Measurements from ENCODE around the gene PTGES2. TPM values are rescaled to one million over a fixed set of nuclear protein-coding genes. Genes with fewer than 3 reads are reported as not detected.

PTGES2 gene
- total and polyA plus RNA-seq, 2 experiments from 2014 or later = 59.7 to 124 TPM

DNA sequence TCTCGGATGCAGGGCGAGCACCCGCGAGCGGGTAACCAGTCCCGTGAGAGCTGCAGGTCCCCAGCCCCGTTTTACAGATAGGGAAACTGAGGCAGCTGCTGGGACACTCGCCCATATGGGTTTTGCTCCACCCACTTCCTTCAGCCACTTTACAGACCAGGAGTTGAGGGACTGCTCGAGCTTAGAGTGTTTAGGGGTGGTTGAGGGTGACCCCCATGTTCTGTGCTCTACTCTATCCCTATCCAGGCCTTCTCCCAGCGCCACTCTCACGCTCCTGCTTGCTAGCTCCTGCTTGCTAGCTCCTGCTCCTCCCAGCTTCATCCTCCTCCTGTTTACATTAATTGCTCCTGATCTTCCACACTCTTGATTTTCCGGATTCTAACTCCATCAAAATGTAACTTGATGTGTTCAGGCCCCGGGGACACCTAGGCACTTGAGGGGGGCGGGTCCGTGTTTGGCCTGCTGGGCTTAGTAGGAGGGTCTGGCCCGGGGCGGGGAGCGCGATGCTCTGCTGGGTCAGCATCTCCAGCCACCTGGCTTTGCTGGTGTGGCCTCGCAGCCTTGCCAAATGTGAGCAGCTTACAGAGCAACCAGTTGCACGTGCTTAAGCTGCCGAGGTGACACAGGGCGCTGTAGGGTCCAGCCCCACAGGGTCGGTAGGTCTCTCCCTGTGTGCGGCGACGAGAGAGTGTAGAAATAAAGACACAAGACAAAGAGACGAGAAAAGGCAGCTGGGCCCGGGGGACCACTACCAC, 1.5 kb upstream of the PTGES2 start:
- H3K9me3 Mint-ChIP-seq = peaks cover 15% of the 10 kb centered on the region
- H3K27ac ChIP-seq (ENCODE audit: low read depth) = no peak overlapping the region
- no peak for ATAC-seq
- H3K9me2 ChIP-seq (ENCODE audit: insufficient read depth) = no peaks in the 10 kb centered on the region
- H3K27ac Mint-ChIP-seq = no peak overlapping the region
- H3K4me3 Mint-ChIP-seq = peak overlapping the region; percentile 98
- H3K27me3 ChIP-seq (ENCODE audit: insufficient read depth) = no peaks in the 10 kb centered on the region
- DNase-seq (ENCODE audit: low spot score) = no peak
- peaks cover 25% of the 10 kb centered on the region for H3K79me2 ChIP-seq (replicated peaks; ENCODE audit: insufficient read depth)
- peaks cover 24% of the 10 kb centered on the region for H3K27me3 Mint-ChIP-seq (ENCODE audit: insufficient read depth, low read depth, poor library complexity)
- peak overlapping the region; percentile 94 for H3K4me3 ChIP-seq
- H4K20me1 ChIP-seq (replicated peaks; ENCODE audit: insufficient read depth) = peaks cover 4% of the 10 kb centered on the region
- peaks cover 17% of the 10 kb centered on the region for H3K4me1 Mint-ChIP-seq
- H3K4me1 ChIP-seq (ENCODE audit: insufficient read depth) = peaks cover 12% of the 10 kb centered on the region; the same call in 1 of the 2 replicates
- H3F3A ChIP-seq (replicated peaks; ENCODE audit: low read depth) = peaks cover 5% of the 10 kb centered on the region; the same call in 1 of the 2 replicates
- H3K36me3 Mint-ChIP-seq (ENCODE audit: low read depth) = peaks cover 25% of the 10 kb centered on the region
- H2AFZ ChIP-seq = peak overlapping the region; percentile 97
- peak overlapping the region; percentile 98 for H3K4me2 ChIP-seq
- TF ChIP-seq, protein P1, sequence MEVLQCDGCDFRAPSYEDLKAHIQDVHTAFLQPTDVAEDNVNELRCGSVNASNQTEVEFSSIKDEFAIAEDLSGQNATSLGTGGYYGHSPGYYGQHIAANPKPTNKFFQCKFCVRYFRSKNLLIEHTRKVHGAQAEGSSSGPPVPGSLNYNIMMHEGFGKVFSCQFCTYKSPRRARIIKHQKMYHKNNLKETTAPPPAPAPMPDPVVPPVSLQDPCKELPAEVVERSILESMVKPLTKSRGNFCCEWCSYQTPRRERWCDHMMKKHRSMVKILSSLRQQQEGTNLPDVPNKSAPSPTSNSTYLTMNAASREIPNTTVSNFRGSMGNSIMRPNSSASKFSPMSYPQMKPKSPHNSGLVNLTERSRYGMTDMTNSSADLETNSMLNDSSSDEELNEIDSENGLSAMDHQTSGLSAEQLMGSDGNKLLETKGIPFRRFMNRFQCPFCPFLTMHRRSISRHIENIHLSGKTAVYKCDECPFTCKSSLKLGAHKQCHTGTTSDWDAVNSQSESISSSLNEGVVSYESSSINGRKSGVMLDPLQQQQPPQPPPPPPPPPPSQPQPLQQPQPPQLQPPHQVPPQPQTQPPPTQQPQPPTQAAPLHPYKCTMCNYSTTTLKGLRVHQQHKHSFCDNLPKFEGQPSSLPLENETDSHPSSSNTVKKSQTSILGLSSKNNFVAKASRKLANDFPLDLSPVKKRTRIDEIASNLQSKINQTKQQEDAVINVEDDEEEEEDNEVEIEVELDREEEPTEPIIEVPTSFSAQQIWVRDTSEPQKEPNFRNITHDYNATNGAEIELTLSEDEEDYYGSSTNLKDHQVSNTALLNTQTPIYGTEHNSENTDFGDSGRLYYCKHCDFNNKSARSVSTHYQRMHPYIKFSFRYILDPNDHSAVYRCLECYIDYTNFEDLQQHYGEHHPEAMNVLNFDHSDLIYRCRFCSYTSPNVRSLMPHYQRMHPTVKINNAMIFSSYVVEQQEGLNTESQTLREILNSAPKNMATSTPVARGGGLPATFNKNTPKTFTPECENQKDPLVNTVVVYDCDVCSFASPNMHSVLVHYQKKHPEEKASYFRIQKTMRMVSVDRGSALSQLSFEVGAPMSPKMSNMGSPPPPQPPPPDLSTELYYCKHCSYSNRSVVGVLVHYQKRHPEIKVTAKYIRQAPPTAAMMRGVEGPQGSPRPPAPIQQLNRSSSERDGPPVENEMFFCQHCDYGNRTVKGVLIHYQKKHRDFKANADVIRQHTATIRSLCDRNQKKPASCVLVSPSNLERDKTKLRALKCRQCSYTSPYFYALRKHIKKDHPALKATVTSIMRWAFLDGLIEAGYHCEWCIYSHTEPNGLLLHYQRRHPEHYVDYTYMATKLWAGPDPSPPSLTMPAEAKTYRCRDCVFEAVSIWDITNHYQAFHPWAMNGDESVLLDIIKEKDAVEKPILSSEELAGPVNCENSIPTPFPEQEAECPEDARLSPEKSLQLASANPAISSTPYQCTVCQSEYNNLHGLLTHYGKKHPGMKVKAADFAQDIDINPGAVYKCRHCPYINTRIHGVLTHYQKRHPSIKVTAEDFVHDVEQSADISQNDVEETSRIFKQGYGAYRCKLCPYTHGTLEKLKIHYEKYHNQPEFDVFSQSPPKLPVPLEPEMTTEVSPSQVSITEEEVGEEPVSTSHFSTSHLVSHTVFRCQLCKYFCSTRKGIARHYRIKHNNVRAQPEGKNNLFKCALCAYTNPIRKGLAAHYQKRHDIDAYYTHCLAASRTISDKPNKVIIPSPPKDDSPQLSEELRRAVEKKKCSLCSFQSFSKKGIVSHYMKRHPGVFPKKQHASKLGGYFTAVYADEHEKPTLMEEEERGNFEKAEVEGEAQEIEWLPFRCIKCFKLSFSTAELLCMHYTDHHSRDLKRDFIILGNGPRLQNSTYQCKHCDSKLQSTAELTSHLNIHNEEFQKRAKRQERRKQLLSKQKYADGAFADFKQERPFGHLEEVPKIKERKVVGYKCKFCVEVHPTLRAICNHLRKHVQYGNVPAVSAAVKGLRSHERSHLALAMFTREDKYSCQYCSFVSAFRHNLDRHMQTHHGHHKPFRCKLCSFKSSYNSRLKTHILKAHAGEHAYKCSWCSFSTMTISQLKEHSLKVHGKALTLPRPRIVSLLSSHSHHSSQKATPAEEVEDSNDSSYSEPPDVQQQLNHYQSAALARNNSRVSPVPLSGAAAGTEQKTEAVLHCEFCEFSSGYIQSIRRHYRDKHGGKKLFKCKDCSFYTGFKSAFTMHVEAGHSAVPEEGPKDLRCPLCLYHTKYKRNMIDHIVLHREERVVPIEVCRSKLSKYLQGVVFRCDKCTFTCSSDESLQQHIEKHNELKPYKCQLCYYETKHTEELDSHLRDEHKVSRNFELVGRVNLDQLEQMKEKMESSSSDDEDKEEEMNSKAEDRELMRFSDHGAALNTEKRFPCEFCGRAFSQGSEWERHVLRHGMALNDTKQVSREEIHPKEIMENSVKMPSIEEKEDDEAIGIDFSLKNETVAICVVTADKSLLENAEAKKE (CRISPR knock-in tag; IDR thresholded peaks at IDR 0.05) = no peak
- no peak for TF ChIP-seq CREB1 (CRISPR knock-in tag; IDR thresholded peaks at IDR 0.05; ENCODE audit: low read depth)
- TF ChIP-seq JUNB (IDR thresholded peaks at IDR 0.05; ENCODE audit: unreplicated experiment) = no peak
- TF ChIP-seq, protein P2, sequence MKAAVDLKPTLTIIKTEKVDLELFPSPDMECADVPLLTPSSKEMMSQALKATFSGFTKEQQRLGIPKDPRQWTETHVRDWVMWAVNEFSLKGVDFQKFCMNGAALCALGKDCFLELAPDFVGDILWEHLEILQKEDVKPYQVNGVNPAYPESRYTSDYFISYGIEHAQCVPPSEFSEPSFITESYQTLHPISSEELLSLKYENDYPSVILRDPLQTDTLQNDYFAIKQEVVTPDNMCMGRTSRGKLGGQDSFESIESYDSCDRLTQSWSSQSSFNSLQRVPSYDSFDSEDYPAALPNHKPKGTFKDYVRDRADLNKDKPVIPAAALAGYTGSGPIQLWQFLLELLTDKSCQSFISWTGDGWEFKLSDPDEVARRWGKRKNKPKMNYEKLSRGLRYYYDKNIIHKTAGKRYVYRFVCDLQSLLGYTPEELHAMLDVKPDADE (IDR thresholded peaks at IDR 0.05) = no peak
- TF ChIP-seq STAT1 (IDR thresholded peaks at IDR 0.05; ENCODE audit: unreplicated experiment) = no peak
- no peak for TF ChIP-seq EZH2phosphoT487 (IDR thresholded peaks at IDR 0.05; ENCODE audit: unreplicated experiment)
- TF ChIP-seq POLR2AphosphoS5 (IDR thresholded peaks at IDR 0.05; ENCODE audit: low read depth) = no peak
- TF ChIP-seq ZNF331 (CRISPR knock-in tag; IDR thresholded peaks at IDR 0.05; ENCODE audit: low read depth) = no peak
- TF ChIP-seq, protein P3, sequence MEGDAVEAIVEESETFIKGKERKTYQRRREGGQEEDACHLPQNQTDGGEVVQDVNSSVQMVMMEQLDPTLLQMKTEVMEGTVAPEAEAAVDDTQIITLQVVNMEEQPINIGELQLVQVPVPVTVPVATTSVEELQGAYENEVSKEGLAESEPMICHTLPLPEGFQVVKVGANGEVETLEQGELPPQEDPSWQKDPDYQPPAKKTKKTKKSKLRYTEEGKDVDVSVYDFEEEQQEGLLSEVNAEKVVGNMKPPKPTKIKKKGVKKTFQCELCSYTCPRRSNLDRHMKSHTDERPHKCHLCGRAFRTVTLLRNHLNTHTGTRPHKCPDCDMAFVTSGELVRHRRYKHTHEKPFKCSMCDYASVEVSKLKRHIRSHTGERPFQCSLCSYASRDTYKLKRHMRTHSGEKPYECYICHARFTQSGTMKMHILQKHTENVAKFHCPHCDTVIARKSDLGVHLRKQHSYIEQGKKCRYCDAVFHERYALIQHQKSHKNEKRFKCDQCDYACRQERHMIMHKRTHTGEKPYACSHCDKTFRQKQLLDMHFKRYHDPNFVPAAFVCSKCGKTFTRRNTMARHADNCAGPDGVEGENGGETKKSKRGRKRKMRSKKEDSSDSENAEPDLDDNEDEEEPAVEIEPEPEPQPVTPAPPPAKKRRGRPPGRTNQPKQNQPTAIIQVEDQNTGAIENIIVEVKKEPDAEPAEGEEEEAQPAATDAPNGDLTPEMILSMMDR (conservative IDR thresholded peaks at IDR 0.05; ENCODE audit: low read depth in 2 of 2) = no peak
- no peaks in the 10 kb centered on the region for H3K36me3 ChIP-seq (ENCODE audit: insufficient read depth)

Data from GM23338 (cell line).